Body of pancreas (tissue), 4 donors: ENCODE results near the gene GCH1.

Experiments
- CTCF ChIP-seq, 7 experiments: fragments of 450-650 bp in 4 of 7; fragments of 200-600 bp in 3 of 7; sonication (generic) in 3 of 7; IDR thresholded peaks; one replicate each; pipeline ENCODE4 v1.5.1; 2016 to 2019; ENCODE audit warnings: antibody characterized with exemption in 7 of 7
- POLR2A ChIP-seq, 3 donors: fragments of 450-650 bp; IDR thresholded peaks; one replicate each; pipeline ENCODE4 v1.6.1; 2016; ENCODE audit warnings: antibody characterized with exemption in 3 of 3, mild to moderate bottlenecking in 2 of 3

- TF ChIP-seq CTCF (IDR thresholded peaks at IDR 0.05) (no peak), POLR2A (IDR thresholded peaks at IDR 0.05) (no peak)
Observed at GRCh38 chr14:54839701-54840119, 62.9 kb downstream of the GCH1 start.
